Lower leg skin (tissue), 4 donors: ENCODE data around the gene CLEC20A. TPM values are rescaled to one million over a fixed set of nuclear protein-coding genes. Genes with fewer than 3 reads are reported as not detected.

Experiments
- DNase-seq, 2 donors: peaks; one replicate each; pipeline ENCODE4 v3.0.0-alpha.2; 2019; ENCODE audit warnings: low spot score in 2 of 2
- H3K4me3 ChIP-seq: fragments of 200-600 bp; sonication (generic); 2 replicates; pipeline ENCODE4 v1.5.1; 2017; ENCODE audit warnings: mild to moderate bottlenecking, low read depth; ENCODE audit not compliant: poor library complexity, severe bottlenecking
- CTCF ChIP-seq, 3 donors: fragments of 450-650 bp; IDR thresholded peaks; one replicate each; pipeline ENCODE4 v1.5.1; 2016; ENCODE audit warnings: antibody characterized with exemption in 3 of 3, mild to moderate bottlenecking in 3 of 3, moderate library complexity in 2 of 3
- POLR2A ChIP-seq, 2 donors: fragments of 450-650 bp; IDR thresholded peaks; one replicate each; pipeline ENCODE4 v1.6.1; 2016 to 2017; ENCODE audit warnings: antibody characterized with exemption in 2 of 2, mild to moderate bottlenecking in 1 of 2, moderate library complexity in 1 of 2
- WGBS, 2 donors: methylation state at CpG; one replicate each; pipeline ENCODE4 v1.1.5; 2018; 5-methylcytosine and 5-hydroxymethylcytosine counted together
- intact Hi-C: fragments of 100-400 bp; cut with DNase I; formaldehyde crosslinking; loops from one replicate; pipeline ENCODE4 v1.15.0; 2023; ENCODE audit warnings: low total_unique reads
- total RNA-seq, 4 donors: library from RNA; depleted of rRNA; stranded (reverse); fragments of >200 nt; gene quantifications; one replicate each; pipeline ENCODE4 v1.1.0, GENCODE V29; 2016

CLEC20A gene
- total RNA-seq, 4 donors from 2014 or later = not detected

GRCh38 chr1:178464566-178464965 is 32.2 kb downstream of the CLEC20A start:
- intact Hi-C loops = no loop called here
- DNase-seq = no peak
- H3K4me3 ChIP-seq = no peak overlapping the region
- TF ChIP-seq CTCF (IDR thresholded peaks at IDR 0.05) = no peak
- no peak for TF ChIP-seq POLR2A (IDR thresholded peaks at IDR 0.05)

- whole genome bisulfite sequencing, 2 donors = 56 to 86% methylated on average over 1 of the region's 1 CpG
- no peak for TF ChIP-seq POLR2A (IDR thresholded peaks at IDR 0.05)
- TF ChIP-seq CTCF (IDR thresholded peaks at IDR 0.05) = no peak
- intact Hi-C loops = no loop called here
- no peak overlapping the region for H3K4me3 ChIP-seq
- DNase-seq = no peak
Measured at GRCh38 chr1:178464141-178464540, 32.6 kb downstream of the CLEC20A start.

GRCh38 chr1:178461701-178462100 is 35.1 kb downstream of the CLEC20A start:
- no peak overlapping the region for H3K4me3 ChIP-seq
- no peak for TF ChIP-seq CTCF (IDR thresholded peaks at IDR 0.05)
- TF ChIP-seq POLR2A (IDR thresholded peaks at IDR 0.05) = no peak
- intact Hi-C loops = no loop called here
- WGBS, 2 donors = 90 to 91% methylated on average over 4 of the region's 4 CpGs
- DNase-seq = no peak

- DNase-seq = no peak
- 78 to 80% methylated on average over 2 of the region's 2 CpGs for WGBS, 2 donors
- no peak overlapping the region for H3K4me3 ChIP-seq
- TF ChIP-seq POLR2A (IDR thresholded peaks at IDR 0.05) (no peak), CTCF (IDR thresholded peaks at IDR 0.05) (no peak)
- intact Hi-C loops = no loop called here
Measured at GRCh38 chr1:178461104-178461503, 35.7 kb downstream of the CLEC20A start.

DNA sequence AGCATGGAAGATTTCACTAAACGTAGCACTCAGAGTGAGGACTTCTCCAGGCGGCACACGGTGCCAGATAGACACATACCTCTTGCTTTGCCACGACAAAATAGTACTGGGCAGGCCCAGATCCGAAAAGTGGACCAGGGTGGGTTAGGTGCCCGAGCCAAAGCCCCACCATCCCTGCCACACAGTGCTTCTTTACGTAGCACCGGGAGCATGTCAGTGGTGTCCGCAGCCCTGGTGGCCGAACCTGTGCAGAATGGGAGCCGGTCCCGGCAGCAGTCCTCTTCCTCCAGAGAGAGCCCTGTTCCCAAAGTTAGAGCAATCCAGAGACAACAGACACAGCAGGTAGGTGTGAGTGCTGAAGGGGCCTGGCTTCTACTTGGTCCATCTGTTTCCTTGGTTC is 38.6 kb downstream of the CLEC20A start:
- H3K4me3 ChIP-seq = no peak overlapping the region
- 96 to 98% methylated on average over 11 to 12 of the region's 12 CpGs for WGBS, 2 donors
- TF ChIP-seq CTCF (IDR thresholded peaks at IDR 0.05) = no peak
- no peak for TF ChIP-seq POLR2A (IDR thresholded peaks at IDR 0.05)
- DNase-seq = no peak
- intact Hi-C loops = no loop called here

- intact Hi-C loops = no loop called here
- no peak for DNase-seq
- no peak for TF ChIP-seq CTCF (IDR thresholded peaks at IDR 0.05)
- no peak for TF ChIP-seq POLR2A (IDR thresholded peaks at IDR 0.05)
- WGBS, 2 donors = 97 to 100% methylated on average over 5 of the region's 5 CpGs
- H3K4me3 ChIP-seq = no peak overlapping the region
Measured at GRCh38 chr1:178457651-178458050, 39.1 kb downstream of the CLEC20A start.
